ENCODE results near the gene FAM107A.

The FAM107A gene

GRCh38 chr3:58540176-58540858, 36.9 kb downstream of the FAM107A start:
- Histone ChIP-seq H3K4me1 (ENCODE audit: insufficient read depth, poor library complexity, severe bottlenecking) (no peaks in the 10 kb centered on the region), H3K4me3 (ENCODE audit: severe bottlenecking) (no peak overlapping the region), H3K9me3 (ENCODE audit: severe bottlenecking) (no peaks in the 10 kb centered on the region), H3K27me3 (ENCODE audit: insufficient read depth, poor library complexity, severe bottlenecking) (no peaks in the 10 kb centered on the region), H3K36me3 (ENCODE audit: low read depth) (no peaks in the 10 kb centered on the region), H3K27ac (ENCODE audit: poor library complexity, severe bottlenecking) (no peak overlapping the region)
- ATAC-seq (ENCODE audit: low read depth) (no peak), DNase-seq (ENCODE audit: low spot score) (no peak)
- TF ChIP-seq, protein P1, sequence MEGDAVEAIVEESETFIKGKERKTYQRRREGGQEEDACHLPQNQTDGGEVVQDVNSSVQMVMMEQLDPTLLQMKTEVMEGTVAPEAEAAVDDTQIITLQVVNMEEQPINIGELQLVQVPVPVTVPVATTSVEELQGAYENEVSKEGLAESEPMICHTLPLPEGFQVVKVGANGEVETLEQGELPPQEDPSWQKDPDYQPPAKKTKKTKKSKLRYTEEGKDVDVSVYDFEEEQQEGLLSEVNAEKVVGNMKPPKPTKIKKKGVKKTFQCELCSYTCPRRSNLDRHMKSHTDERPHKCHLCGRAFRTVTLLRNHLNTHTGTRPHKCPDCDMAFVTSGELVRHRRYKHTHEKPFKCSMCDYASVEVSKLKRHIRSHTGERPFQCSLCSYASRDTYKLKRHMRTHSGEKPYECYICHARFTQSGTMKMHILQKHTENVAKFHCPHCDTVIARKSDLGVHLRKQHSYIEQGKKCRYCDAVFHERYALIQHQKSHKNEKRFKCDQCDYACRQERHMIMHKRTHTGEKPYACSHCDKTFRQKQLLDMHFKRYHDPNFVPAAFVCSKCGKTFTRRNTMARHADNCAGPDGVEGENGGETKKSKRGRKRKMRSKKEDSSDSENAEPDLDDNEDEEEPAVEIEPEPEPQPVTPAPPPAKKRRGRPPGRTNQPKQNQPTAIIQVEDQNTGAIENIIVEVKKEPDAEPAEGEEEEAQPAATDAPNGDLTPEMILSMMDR (IDR thresholded peaks at IDR 0.05; ENCODE audit: poor library complexity, severe bottlenecking), result no peak

DNA sequence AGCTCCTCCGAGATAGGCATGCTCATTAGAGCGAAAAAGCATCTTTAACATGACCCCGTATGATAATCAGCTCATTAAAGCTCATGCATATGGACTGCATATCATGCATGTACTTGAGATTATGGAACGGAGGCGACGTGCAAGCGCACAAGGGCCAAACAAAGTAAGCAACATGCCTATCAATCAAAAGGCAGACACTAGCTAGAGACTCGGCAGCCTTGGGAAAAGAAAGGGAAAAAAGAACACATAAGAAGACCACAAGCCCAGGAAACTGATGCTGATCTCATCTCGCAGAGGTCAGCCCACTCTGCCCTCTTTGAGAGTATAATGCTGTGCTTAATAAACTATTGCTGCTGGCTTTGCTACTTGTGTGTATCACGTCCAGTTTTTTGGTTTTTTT, 37.6 kb downstream of the FAM107A start:
- Histone ChIP-seq H3K27ac (ENCODE audit: poor library complexity, severe bottlenecking) (no peak overlapping the region), H3K9me3 (ENCODE audit: severe bottlenecking) (no peaks in the 10 kb centered on the region), H3K4me3 (ENCODE audit: severe bottlenecking) (no peak overlapping the region), H3K36me3 (ENCODE audit: low read depth) (no peaks in the 10 kb centered on the region), H3K27me3 (ENCODE audit: insufficient read depth, poor library complexity, severe bottlenecking) (no peaks in the 10 kb centered on the region), H3K4me1 (ENCODE audit: insufficient read depth, poor library complexity, severe bottlenecking) (no peaks in the 10 kb centered on the region)
- TF ChIP-seq, protein P1 (IDR thresholded peaks at IDR 0.05; ENCODE audit: poor library complexity, severe bottlenecking), result no peak
- no peak for DNase-seq (ENCODE audit: low spot score)
- ATAC-seq (ENCODE audit: low read depth), result no peak

DNA sequence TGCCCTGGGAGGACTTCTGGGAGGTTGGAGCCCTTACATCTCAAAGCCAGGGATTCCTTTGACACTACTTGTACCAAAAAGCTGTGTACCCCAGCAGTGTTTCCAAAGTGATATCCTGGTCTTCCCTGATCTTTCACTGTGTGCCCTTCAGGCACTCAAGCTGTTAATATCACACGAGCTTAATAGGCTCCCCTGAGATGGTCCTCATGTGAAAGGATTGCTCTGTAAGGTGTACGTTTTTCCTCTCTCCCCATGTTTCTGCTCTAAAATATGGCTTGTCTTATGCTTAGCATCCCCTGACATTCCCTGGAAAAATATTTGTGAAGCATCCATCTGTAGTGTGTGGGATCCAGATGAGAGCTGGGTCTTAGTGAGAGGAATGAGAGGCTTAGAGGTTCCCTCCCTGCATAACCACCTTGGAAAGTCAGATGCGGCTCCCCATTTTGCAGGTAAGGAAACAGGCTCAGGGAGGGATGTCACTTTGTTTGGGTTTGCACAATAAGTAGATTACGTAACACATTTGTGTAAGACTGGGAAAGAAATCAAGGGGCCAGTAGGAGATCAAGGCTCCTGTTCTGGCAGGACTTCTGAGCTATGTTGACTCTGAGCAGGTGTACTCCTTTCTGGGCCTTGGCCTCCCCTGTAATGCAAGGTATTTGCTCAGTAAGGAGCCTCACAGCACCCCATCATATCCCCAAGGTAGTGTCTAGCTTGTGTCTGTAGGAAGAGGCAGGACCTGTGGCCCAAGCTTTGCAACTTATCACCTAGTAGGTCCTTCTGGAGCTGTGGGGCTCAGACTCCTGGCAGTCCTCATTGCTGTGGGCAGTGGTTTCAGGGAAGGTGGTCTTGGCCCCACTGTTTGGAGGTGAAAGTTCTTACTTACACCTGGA, 39.5 kb downstream of the FAM107A start:
- Histone ChIP-seq H3K4me1 (ENCODE audit: insufficient read depth, poor library complexity, severe bottlenecking) (no peaks in the 10 kb centered on the region), H3K4me3 (ENCODE audit: severe bottlenecking) (no peak overlapping the region), H3K9me3 (ENCODE audit: severe bottlenecking) (no peaks in the 10 kb centered on the region), H3K27ac (ENCODE audit: poor library complexity, severe bottlenecking) (no peak overlapping the region), H3K36me3 (ENCODE audit: low read depth) (no peaks in the 10 kb centered on the region), H3K27me3 (ENCODE audit: insufficient read depth, poor library complexity, severe bottlenecking) (no peaks in the 10 kb centered on the region)
- TF ChIP-seq, protein P1 (IDR thresholded peaks at IDR 0.05; ENCODE audit: poor library complexity, severe bottlenecking), result no peak
- DNase-seq (ENCODE audit: low spot score), result no peak
- ATAC-seq (ENCODE audit: low read depth), result no peak

- H3K4me1 ChIP-seq (ENCODE audit: insufficient read depth, poor library complexity, severe bottlenecking), result no peaks in the 10 kb centered on the region
- no peaks in the 10 kb centered on the region for H3K9me3 ChIP-seq (ENCODE audit: severe bottlenecking)
- no peaks in the 10 kb centered on the region for H3K36me3 ChIP-seq (ENCODE audit: low read depth)
- no peak within 1 kb of the TSS for H3K4me3 ChIP-seq (ENCODE audit: severe bottlenecking)
- TF ChIP-seq, protein P1 (IDR thresholded peaks at IDR 0.05; ENCODE audit: poor library complexity, severe bottlenecking), result no peak
- no peaks in the 10 kb centered on the region for H3K27me3 ChIP-seq (ENCODE audit: insufficient read depth, poor library complexity, severe bottlenecking)
- no peak for ATAC-seq (ENCODE audit: low read depth)
- DNase-seq (ENCODE audit: low spot score), result no peak
- H3K27ac ChIP-seq (ENCODE audit: poor library complexity, severe bottlenecking), result no peak within 1 kb of the TSS
These were observed 40.4 kb downstream of the FAM107A start, which contains the start of gene ACOX2 for GRCh38 chr3:58536501-58537411. Gene ACOX2 (minus strand): TSS chr3:58537190. CDS start chr3:58535106, 2,084 bp downstream.
